ENCODE measurements around the gene RBM6. TPM values are rescaled to one million over a fixed set of nuclear protein-coding genes. Genes with fewer than 3 reads are reported as not detected.

Gene RBM6
- total and polyA plus RNA-seq, 2 donors (not counting 1 experiment from before 2014, with no cell fraction given) = 40.1 to 46.1 TPM

GRCh38 chr3:50001511-50001910, 61.6 kb downstream of the RBM6 start:
- Histone ChIP-seq H3K27ac (ENCODE audit: insufficient read depth, low read length) (no peak overlapping the region), H3K4me1 (ENCODE audit: control insufficient read depth, extremely low read depth, insufficient read depth, low read length) (no peaks in the 10 kb centered on the region), H3K4me2 (ENCODE audit: extremely low read depth, insufficient read depth, low read length) (no peak overlapping the region), H3K79me2 (ENCODE audit: control insufficient read depth, insufficient read depth, low read length) (no peaks in the 10 kb centered on the region), H3K9me3 (ENCODE audit: control insufficient read depth, insufficient read depth, low read depth, low read length) (no peaks in the 10 kb centered on the region), H3K36me3 (ENCODE audit: control insufficient read depth, insufficient read depth, low read length) (no peaks in the 10 kb centered on the region), H3K4me3 (replicated peaks in 1 of 4; ENCODE audit: control extremely low read depth in 1 of 4, insufficient read depth in 1 of 4, low read depth in 3 of 4, low read length in 4 of 4) (no peak overlapping the region), H2AFZ (ENCODE audit: low read length) (no peak overlapping the region), H4K20me1 (ENCODE audit: control insufficient read depth, extremely low read depth, insufficient read depth, low read length) (no peaks in the 10 kb centered on the region), H3K9ac (ENCODE audit: insufficient read depth, low read length) (no peak overlapping the region), H3K27me3 (ENCODE audit: control insufficient read depth, insufficient read depth, low read length) (no peaks in the 10 kb centered on the region)
- DNase-seq (ENCODE audit: low read depth in 2 of 2) = no peak
- TF ChIP-seq EZH2 (IDR thresholded peaks at IDR 0.05; ENCODE audit: low read length, missing control alignments) (no peak), CTCF (conservative IDR thresholded peaks at IDR 0.05 in 1 of 2, IDR thresholded peaks at IDR 0.05 in 1 of 2; ENCODE audit: low read depth in 1 of 2, low read length in 2 of 2) (no peak)

DNA sequence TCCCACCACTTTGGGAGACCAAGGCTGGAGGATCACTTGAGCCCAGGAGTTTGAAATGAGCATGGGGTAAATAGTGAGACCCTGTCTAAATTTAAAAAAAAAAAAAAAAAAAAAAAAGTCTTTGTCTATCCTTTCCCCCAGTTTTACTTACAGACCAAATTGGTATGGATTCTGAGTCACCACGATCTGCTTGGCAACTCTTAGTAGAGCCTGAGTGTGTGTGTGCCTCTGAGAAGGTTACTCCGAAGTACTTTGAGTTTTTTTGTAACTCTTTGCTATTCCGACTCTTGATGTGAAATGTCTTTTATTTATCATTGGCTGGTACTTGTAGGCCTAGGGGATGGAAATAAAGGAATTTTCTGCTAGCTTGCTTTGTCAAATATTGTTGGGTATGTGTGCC, 63.3 kb downstream of the RBM6 start:
- TF ChIP-seq EZH2 (IDR thresholded peaks at IDR 0.05; ENCODE audit: low read length, missing control alignments) (no peak), CTCF (conservative IDR thresholded peaks at IDR 0.05 in 1 of 2, IDR thresholded peaks at IDR 0.05 in 1 of 2; ENCODE audit: low read depth in 1 of 2, low read length in 2 of 2) (no peak)
- H3K4me2 ChIP-seq (ENCODE audit: extremely low read depth, insufficient read depth, low read length) = no peak overlapping the region
- no peaks in the 10 kb centered on the region for H4K20me1 ChIP-seq (ENCODE audit: control insufficient read depth, extremely low read depth, insufficient read depth, low read length)
- no peak overlapping the region for H2AFZ ChIP-seq (ENCODE audit: low read length)
- H3K36me3 ChIP-seq (ENCODE audit: control insufficient read depth, insufficient read depth, low read length) = no peaks in the 10 kb centered on the region
- H3K9ac ChIP-seq (ENCODE audit: insufficient read depth, low read length) = no peak overlapping the region
- H3K4me1 ChIP-seq (ENCODE audit: control insufficient read depth, extremely low read depth, insufficient read depth, low read length) = no peaks in the 10 kb centered on the region
- no peaks in the 10 kb centered on the region for H3K9me3 ChIP-seq (ENCODE audit: control insufficient read depth, insufficient read depth, low read depth, low read length)
- peak; percentile 52 to 60 for DNase-seq (ENCODE audit: low read depth in 2 of 2)
- H3K4me3 ChIP-seq (replicated peaks in 1 of 4; ENCODE audit: control extremely low read depth in 1 of 4, insufficient read depth in 1 of 4, low read depth in 3 of 4, low read length in 4 of 4) = no peak overlapping the region
- H3K27me3 ChIP-seq (ENCODE audit: control insufficient read depth, insufficient read depth, low read length) = no peaks in the 10 kb centered on the region
- no peak overlapping the region for H3K27ac ChIP-seq (ENCODE audit: insufficient read depth, low read length)
- H3K79me2 ChIP-seq (ENCODE audit: control insufficient read depth, insufficient read depth, low read length) = no peaks in the 10 kb centered on the region

DNA sequence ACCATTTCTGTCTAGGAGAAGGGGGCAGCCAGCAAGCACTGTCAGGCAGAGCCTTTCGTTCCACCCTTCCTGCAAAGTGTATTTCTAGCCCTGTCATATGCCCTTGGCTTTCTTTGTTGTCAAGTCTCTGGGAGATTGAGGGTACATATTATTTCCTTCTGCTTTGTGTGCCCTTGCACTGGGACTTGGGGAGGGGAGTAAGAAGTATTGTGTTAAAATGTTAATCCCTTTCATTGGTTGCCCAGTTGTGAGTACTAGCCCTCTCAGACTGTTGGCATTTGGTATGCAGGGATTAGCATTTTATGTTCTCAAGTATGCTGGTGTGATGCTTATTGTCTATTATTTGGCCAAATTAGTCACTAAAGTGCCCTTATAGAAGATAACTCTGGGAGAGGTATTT, 63.9 kb downstream of the RBM6 start:
- no peak overlapping the region for H3K4me2 ChIP-seq (ENCODE audit: extremely low read depth, insufficient read depth, low read length)
- no peaks in the 10 kb centered on the region for H3K4me1 ChIP-seq (ENCODE audit: control insufficient read depth, extremely low read depth, insufficient read depth, low read length)
- H3K9me3 ChIP-seq (ENCODE audit: control insufficient read depth, insufficient read depth, low read depth, low read length) = no peaks in the 10 kb centered on the region
- no peaks in the 10 kb centered on the region for H4K20me1 ChIP-seq (ENCODE audit: control insufficient read depth, extremely low read depth, insufficient read depth, low read length)
- H3K27ac ChIP-seq (ENCODE audit: insufficient read depth, low read length) = no peak overlapping the region
- H2AFZ ChIP-seq (ENCODE audit: low read length) = no peak overlapping the region
- DNase-seq (ENCODE audit: low read depth in 2 of 2) = peak in 1 of 2 donors; percentile 35
- H3K27me3 ChIP-seq (ENCODE audit: control insufficient read depth, insufficient read depth, low read length) = no peaks in the 10 kb centered on the region
- H3K79me2 ChIP-seq (ENCODE audit: control insufficient read depth, insufficient read depth, low read length) = no peaks in the 10 kb centered on the region
- no peak overlapping the region for H3K9ac ChIP-seq (ENCODE audit: insufficient read depth, low read length)
- no peaks in the 10 kb centered on the region for H3K36me3 ChIP-seq (ENCODE audit: control insufficient read depth, insufficient read depth, low read length)
- no peak overlapping the region for H3K4me3 ChIP-seq (replicated peaks in 1 of 4; ENCODE audit: control extremely low read depth in 1 of 4, insufficient read depth in 1 of 4, low read depth in 3 of 4, low read length in 4 of 4)
- TF ChIP-seq EZH2 (IDR thresholded peaks at IDR 0.05; ENCODE audit: low read length, missing control alignments) (no peak), CTCF (conservative IDR thresholded peaks at IDR 0.05 in 1 of 2, IDR thresholded peaks at IDR 0.05 in 1 of 2; ENCODE audit: low read depth in 1 of 2, low read length in 2 of 2) (no peak)

Measured in fibroblast of lung (primary cell).